Neural progenitor cell (in vitro differentiated cells): ENCODE results near the gene PAM16. TPM values are rescaled to one million over a fixed set of nuclear protein-coding genes. Genes with fewer than 3 reads are reported as not detected.

Experiments used
- DNase-seq: peaks from one replicate; pipeline ENCODE4 v3.0.0-alpha.2; 2016; ENCODE audit warnings: low spot score
- H2AFZ ChIP-seq: fragments of 200-600 bp; sonication (generic); replicated peaks from 2 replicates; pipeline ENCODE4 v1.6.1; 2016; ENCODE audit warnings: antibody characterized with exemption
- H3F3A ChIP-seq: fragments of 200-600 bp; sonication (generic); 2 replicates; pipeline ENCODE4 v1.6.1; 2016; ENCODE audit warnings: antibody characterized with exemption, low read depth
- H3K27ac ChIP-seq: fragments of 200-600 bp; sonication (generic); 2 replicates; pipeline ENCODE4 v1.5.1; 2016; ENCODE audit warnings: mild to moderate bottlenecking
- H3K27me3 ChIP-seq: fragments of 200-600 bp; sonication (generic); 2 replicates; pipeline ENCODE4 v1.6.1; 2016; ENCODE audit warnings: mild to moderate bottlenecking, moderate library complexity
- H3K36me3 ChIP-seq: fragments of 200-600 bp; sonication (generic); 2 replicates; pipeline ENCODE4 v1.5.1; 2016
- H3K4me1 ChIP-seq: fragments of 200-600 bp; sonication (generic); 2 replicates; pipeline ENCODE4 v1.6.1; 2016; ENCODE audit warnings: mixed run types
- H3K4me2 ChIP-seq: fragments of 200-600 bp; sonication (generic); 2 replicates; pipeline ENCODE4 v1.6.1; 2016
- H3K4me3 ChIP-seq: fragments of 200-600 bp; sonication (generic); 2 replicates; pipeline ENCODE4 v1.5.1; 2016
- H3K79me2 ChIP-seq: fragments of 200-600 bp; sonication (generic); 2 replicates; pipeline ENCODE4 v1.6.1; 2016; ENCODE audit warnings: low read depth
- H3K9ac ChIP-seq: fragments of 200-600 bp; sonication (generic); 2 replicates; pipeline ENCODE4 v1.6.1; 2016
- H3K9me3 ChIP-seq: fragments of 200-600 bp; sonication (generic); 2 replicates; pipeline ENCODE4 v1.5.1; 2016; ENCODE audit warnings: low read depth
- H4K20me1 ChIP-seq: fragments of 200-600 bp; sonication (generic); 2 replicates; pipeline ENCODE4 v1.6.1; 2016; ENCODE audit warnings: low read depth
- H3K27ac Mint-ChIP-seq: 3 replicates; pipeline ENCODE4 v1.8.0; 2021; ENCODE audit warnings: mixed read lengths
- H3K27me3 Mint-ChIP-seq: 2 replicates; pipeline ENCODE4 v1.8.0; 2022; ENCODE audit warnings: low read depth, mild to moderate bottlenecking, inconsistent platforms, moderate library complexity, mixed read lengths; ENCODE audit not compliant: insufficient read depth
- H3K36me3 Mint-ChIP-seq: 3 replicates; pipeline ENCODE4 v1.8.0; 2021; ENCODE audit warnings: mixed read lengths
- H3K4me1 Mint-ChIP-seq: 3 replicates; pipeline ENCODE4 v1.8.0; 2021; ENCODE audit warnings: mixed read lengths
- H3K4me3 Mint-ChIP-seq: 3 replicates; pipeline ENCODE4 v1.8.0; 2021; ENCODE audit warnings: mild to moderate bottlenecking, moderate library complexity, mixed read lengths
- H3K9me3 Mint-ChIP-seq: 3 replicates; pipeline ENCODE4 v1.8.0; 2020; ENCODE audit warnings: mixed read lengths
- EZH2 ChIP-seq: fragments of 200-600 bp; sonication (generic); IDR thresholded peaks from 2 replicates; pipeline ENCODE4 v1.6.1; 2017; ENCODE audit warnings: antibody characterized with exemption, mild to moderate bottlenecking, moderate library complexity
- EZH2phosphoT487 ChIP-seq: fragments of 200-600 bp; sonication (generic); IDR thresholded peaks from 2 replicates; pipeline ENCODE4 v1.6.1; 2017; ENCODE audit warnings: antibody characterized with exemption
- total RNA-seq: library from RNA; depleted of rRNA; stranded (reverse); fragments of >200 nt; gene quantifications from 2 replicates; pipeline ENCODE4 v1.2.3, GENCODE V29; 2015; ENCODE audit warnings: low replicate concordance
- TF ChIP-seq, protein P1 (sequence below): fragments of 200-600 bp; sonication (generic); IDR thresholded peaks from 2 replicates; pipeline ENCODE4 v1.5.1; 2017; ENCODE audit warnings: antibody characterized with exemption, mild to moderate bottlenecking

Gene PAM16
- total RNA-seq, 1 donor from 2014 or later: 17.0 TPM

DNA sequence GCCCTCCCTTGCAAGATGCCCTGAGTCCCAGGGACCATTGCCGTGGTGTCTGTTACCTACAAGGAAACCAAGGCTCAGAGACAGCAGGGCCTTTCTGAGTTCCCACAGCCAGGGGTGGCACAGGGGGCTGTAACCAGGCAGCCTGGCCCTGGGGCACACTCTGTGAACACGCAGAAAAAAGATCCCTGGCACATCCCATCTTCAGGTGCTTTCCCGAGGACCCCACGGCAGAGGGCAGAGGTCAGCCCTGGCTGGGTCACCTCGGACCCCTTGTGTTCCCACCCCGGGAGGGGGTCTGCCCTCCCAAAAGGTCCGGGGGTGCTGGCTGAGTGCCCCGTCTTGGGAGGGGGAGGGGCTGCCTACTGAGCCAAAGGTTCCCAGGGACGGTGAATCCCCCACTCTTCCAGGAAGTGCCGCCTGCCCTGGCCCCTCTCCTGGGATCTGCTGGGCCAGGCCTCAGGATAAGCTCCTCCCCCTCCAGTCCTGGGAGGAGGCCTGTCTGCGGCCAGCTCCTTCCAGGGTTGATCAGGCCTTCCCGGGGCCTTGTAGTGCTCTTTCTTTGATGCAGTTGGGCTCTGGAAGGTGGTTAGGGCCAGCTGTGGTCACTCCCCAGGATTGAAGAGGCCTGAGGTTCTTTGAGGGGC, 27.2 kb downstream of the PAM16 start:
- Histone ChIP-seq H3K79me2 (peaks cover 23% of the 10 kb centered on the region), H3K27ac (peak overlapping the region; percentile 20), H3K9ac (no peak overlapping the region), H2AFZ (no peak overlapping the region), H3K4me3 (no peak overlapping the region), H3K4me1 (peaks cover 15% of the 10 kb centered on the region), H4K20me1 (peaks cover 86% of the 10 kb centered on the region), H3F3A (peaks cover 31% of the 10 kb centered on the region), H3K4me2 (no peak overlapping the region), H3K36me3 (no peaks in the 10 kb centered on the region), H3K9me3 (no peaks in the 10 kb centered on the region), H3K27me3 (no peaks in the 10 kb centered on the region)
- Mint-ChIP-seq H3K4me3 (peak overlapping the region; percentile 48), H3K4me1 (peaks cover 26% of the 10 kb centered on the region), H3K9me3 (no peaks in the 10 kb centered on the region), H3K36me3 (no peaks in the 10 kb centered on the region), H3K27ac (peak overlapping the region; percentile 66), H3K27me3 (no peaks in the 10 kb centered on the region)
- peak; percentile 74 for DNase-seq
- no peak for TF ChIP-seq EZH2phosphoT487
- TF ChIP-seq, protein P1, sequence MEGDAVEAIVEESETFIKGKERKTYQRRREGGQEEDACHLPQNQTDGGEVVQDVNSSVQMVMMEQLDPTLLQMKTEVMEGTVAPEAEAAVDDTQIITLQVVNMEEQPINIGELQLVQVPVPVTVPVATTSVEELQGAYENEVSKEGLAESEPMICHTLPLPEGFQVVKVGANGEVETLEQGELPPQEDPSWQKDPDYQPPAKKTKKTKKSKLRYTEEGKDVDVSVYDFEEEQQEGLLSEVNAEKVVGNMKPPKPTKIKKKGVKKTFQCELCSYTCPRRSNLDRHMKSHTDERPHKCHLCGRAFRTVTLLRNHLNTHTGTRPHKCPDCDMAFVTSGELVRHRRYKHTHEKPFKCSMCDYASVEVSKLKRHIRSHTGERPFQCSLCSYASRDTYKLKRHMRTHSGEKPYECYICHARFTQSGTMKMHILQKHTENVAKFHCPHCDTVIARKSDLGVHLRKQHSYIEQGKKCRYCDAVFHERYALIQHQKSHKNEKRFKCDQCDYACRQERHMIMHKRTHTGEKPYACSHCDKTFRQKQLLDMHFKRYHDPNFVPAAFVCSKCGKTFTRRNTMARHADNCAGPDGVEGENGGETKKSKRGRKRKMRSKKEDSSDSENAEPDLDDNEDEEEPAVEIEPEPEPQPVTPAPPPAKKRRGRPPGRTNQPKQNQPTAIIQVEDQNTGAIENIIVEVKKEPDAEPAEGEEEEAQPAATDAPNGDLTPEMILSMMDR: no peak
- TF ChIP-seq EZH2: no peak

DNA sequence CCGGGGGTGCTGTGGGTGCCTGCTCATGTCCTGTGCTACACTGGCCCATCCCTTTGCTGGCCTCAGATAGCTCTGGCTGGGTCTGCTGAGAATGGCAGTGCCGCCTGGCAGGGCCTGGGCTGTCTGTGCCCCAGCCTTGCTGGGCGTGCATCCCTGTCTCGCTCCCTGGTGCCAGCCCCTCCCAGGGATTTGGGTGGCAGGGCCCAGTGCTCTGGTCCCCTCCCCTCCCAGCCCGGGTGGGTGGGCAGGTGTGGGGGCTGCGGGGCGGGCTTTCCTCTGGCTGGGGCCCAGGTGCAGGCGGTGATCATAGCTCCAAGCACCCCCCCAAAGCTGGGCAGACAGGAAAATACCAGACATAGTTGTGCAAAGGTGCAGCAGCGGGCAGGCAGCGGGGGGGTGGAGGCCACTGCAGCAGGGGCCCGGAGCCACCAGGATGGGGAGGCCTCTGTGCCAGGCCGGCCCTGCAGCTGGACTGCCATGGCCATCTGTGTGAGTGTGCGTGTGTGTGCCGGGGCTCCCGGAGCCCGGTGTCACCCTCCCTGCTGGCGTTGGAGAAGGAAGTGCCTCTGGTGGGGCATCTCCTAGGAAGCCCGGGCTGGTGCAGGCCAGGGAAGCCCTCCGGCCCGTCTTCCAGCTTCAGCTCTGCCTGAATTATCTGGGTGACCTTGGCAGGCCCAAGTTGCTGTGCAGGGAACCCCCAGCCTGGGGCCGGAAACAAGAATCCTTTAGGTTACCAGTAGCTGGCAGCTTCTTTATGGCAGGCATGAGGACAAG, 27.9 kb downstream of the PAM16 start:
- Histone ChIP-seq H3K4me2 (no peak overlapping the region), H2AFZ (no peak overlapping the region), H3K79me2 (peaks cover 23% of the 10 kb centered on the region), H3K27ac (peak overlapping the region; percentile 20), H3K9me3 (no peaks in the 10 kb centered on the region), H3F3A (peaks cover 24% of the 10 kb centered on the region), H4K20me1 (peaks cover 86% of the 10 kb centered on the region), H3K36me3 (no peaks in the 10 kb centered on the region), H3K4me1 (peaks cover 19% of the 10 kb centered on the region), H3K9ac (no peak overlapping the region), H3K27me3 (no peaks in the 10 kb centered on the region), H3K4me3 (no peak overlapping the region)
- DNase-seq: no peak
- TF ChIP-seq EZH2phosphoT487: no peak
- no peak for TF ChIP-seq EZH2
- TF ChIP-seq, protein P1: no peak
- no peak overlapping the region for H3K4me3 Mint-ChIP-seq
- no peaks in the 10 kb centered on the region for H3K9me3 Mint-ChIP-seq
- H3K27ac Mint-ChIP-seq: no peak overlapping the region
- peaks cover 28% of the 10 kb centered on the region for H3K4me1 Mint-ChIP-seq
- no peaks in the 10 kb centered on the region for H3K27me3 Mint-ChIP-seq
- no peaks in the 10 kb centered on the region for H3K36me3 Mint-ChIP-seq

DNA sequence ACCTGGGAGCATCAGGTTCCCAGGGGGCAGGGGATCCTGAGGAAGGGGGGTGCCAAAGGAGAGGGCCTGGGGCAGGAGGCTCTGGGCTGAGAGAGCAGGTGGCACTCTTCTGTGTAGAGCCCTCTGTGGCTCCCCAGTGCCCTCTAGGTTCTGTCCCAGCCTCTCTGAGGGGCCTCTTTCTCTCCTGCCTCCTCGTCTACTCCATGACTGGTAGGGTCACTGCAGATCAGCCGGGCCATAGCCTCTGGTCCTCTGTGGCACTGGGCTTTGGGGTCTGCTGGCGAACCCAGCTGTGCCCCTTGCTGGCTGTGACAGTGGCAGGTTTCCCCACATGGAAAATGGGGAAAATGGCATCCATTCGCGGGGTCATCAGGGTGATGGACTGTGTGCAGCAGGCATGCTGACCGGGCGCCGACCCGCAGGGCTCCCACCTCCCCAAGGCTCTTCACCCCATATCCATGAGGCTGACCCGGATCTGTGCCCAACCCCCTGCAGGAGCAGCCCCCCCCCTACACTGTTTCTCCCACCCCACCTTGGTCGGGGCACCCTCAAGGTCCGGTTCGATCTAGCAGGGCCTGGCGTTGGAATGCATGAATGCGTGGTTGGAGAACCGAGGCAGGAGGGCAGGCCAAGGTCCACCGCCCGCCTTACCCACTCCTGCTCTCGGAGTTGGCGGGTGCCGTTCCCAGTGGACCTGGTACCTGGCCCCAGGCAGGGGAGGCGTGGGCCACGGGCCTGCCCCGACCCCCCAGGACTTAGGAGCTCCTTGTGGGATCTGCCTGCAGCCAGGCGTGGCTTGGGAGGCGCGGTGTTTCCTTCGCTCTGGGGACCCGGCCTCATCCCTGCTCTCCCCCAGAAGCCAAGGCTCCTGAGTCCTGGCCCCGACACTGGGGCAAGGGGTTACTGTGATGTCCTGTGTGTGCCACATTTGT, 28.7 kb downstream of the PAM16 start:
- peaks cover 21% of the 10 kb centered on the region for H3F3A ChIP-seq
- peaks cover 27% of the 10 kb centered on the region for H3K4me1 ChIP-seq
- peaks cover 31% of the 10 kb centered on the region for H3K79me2 ChIP-seq
- Mint-ChIP-seq H3K36me3 (no peaks in the 10 kb centered on the region), H3K9me3 (no peaks in the 10 kb centered on the region), H3K4me1 (peaks cover 32% of the 10 kb centered on the region), H3K27me3 (no peaks in the 10 kb centered on the region), H3K27ac (no peak overlapping the region), H3K4me3 (no peak overlapping the region)
- DNase-seq: no peak
- H3K4me2 ChIP-seq: no peak overlapping the region
- no peaks in the 10 kb centered on the region for H3K9me3 ChIP-seq
- H3K9ac ChIP-seq: no peak overlapping the region
- H3K27ac ChIP-seq: no peak overlapping the region
- no peak overlapping the region for H3K4me3 ChIP-seq
- H4K20me1 ChIP-seq: peaks cover 94% of the 10 kb centered on the region
- no peaks in the 10 kb centered on the region for H3K36me3 ChIP-seq
- H2AFZ ChIP-seq: no peak overlapping the region
- no peaks in the 10 kb centered on the region for H3K27me3 ChIP-seq
- no peak for TF ChIP-seq EZH2phosphoT487
- no peak for TF ChIP-seq EZH2
